Epithelial cell of esophagus (primary cell): Measurements from ENCODE around the gene PDZD11.
A peak's percentile ranks its signal among the peaks of the same experiment; 100 is the strongest.

Source experiments
- DNase-seq: peaks from one replicate; pipeline ENCODE4 v3.0.0; 2010; ENCODE audit warnings: low read depth
- H3K4me3 ChIP-seq: 2 replicates; pipeline ENCODE4 v1.5.1; 2011; ENCODE audit warnings: mild to moderate bottlenecking, low read length, control low read depth
- CTCF ChIP-seq: IDR thresholded peaks from 2 replicates; pipeline ENCODE4 v1.5.1; 2011; ENCODE audit warnings: low read depth, mild to moderate bottlenecking, low read length, control low read depth, inconsistent platforms; ENCODE audit not compliant: insufficient read depth; ENCODE audit errors: missing control alignments

Gene PDZD11

GRCh38 chrX:70257423-70258288, 32.1 kb downstream of the PDZD11 start:
- H3K4me3 ChIP-seq = no peak overlapping the region
- no peak for TF ChIP-seq CTCF
- no peak for DNase-seq

DNA sequence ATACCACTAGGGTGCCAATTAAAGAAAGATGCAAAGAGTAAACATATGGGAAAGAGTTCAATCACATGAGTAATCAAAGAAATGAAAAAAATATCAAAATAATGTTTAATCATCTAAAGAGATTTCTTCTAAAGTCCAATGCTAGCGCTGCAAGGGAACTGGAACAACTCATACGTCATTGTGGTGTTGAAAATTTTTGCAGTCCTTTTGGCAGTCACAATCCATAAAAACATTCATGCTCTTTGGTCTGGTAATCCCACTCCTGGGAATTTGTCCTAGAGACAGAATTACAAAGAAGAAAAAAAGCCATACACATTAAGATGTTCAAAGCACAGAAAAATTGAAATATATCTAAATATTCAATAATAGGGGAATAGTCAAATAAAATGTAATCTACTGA, 34.3 kb downstream of the PDZD11 start:
- TF ChIP-seq CTCF = no peak
- no peak overlapping the region for H3K4me3 ChIP-seq
- DNase-seq = no peak

DNA sequence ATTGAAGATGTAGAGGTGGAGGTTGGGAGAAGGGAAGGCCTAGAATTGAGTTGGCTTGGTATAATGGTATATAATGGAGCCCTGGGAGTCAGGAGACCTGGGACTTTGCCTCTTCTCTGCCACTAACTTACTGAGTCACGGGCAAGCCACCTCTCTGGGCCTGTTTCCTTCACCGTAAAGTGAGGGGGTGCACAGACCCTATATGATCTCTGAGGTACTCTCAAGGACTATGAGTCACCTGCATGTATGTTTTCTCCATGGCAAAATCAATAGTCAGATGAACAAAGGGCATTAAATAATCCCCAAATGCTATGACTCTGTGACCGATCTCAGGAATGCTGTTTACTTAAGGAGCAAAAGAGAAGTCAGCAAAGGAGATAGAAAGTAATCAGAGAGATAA, 34.8 kb downstream of the PDZD11 start:
- TF ChIP-seq CTCF = no peak
- H3K4me3 ChIP-seq = no peak overlapping the region
- no peak for DNase-seq

DNA sequence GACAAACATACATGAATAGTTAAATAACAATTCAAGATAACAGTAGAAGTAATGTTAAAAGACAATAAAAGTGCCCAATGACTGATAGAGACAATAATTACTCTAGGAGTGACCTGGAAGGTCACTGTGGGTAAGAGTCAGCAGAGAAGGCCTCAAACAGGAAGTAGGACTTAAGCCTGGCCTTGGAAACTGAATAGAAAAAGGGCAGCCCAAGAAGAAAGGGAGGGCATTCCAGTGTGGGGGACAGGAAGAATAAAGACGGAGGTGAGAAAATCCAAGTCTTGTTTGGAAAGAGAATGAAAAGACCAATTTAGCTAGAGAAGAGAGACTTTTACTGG, 35.7 kb downstream of the PDZD11 start:
- no peak overlapping the region for H3K4me3 ChIP-seq
- TF ChIP-seq CTCF = no peak

GRCh38 chrX:70253377-70254062, 36.2 kb downstream of the PDZD11 start:
- no peak overlapping the region for H3K4me3 ChIP-seq
- no peak for TF ChIP-seq CTCF
- peak; percentile 76 for DNase-seq

More for the DNA sequence above, 35.7 kb downstream of the PDZD11 start:
- DNase-seq = no peak

- no peak overlapping the region for H3K4me3 ChIP-seq
- DNase-seq = no peak
- no peak for TF ChIP-seq CTCF
These were observed 37.2 kb downstream of the PDZD11 start for GRCh38 chrX:70252491-70252890.
